Fibroblast of skin of right biceps (primary cell): ENCODE data around the gene MFSD11.
"Not testable (repeated sequence)": the region's sequence is repeated elsewhere in the genome, so short reads cannot be mapped to it uniquely, and the experiment has no call there.

Source experiments
- DNase-seq: peaks from one replicate; pipeline ENCODE4 v3.0.0-alpha.2; 2013

MFSD11 gene

GRCh38 chr17:76808326-76808725 is 70.4 kb downstream of the MFSD11 start:
- no peak for DNase-seq

GRCh38 chr17:76810956-76811355 is 73.0 kb downstream of the MFSD11 start:
- no peak for DNase-seq

- DNase-seq = no peak
Observed at GRCh38 chr17:76811834-76812233, 73.9 kb downstream of the MFSD11 start.

DNA sequence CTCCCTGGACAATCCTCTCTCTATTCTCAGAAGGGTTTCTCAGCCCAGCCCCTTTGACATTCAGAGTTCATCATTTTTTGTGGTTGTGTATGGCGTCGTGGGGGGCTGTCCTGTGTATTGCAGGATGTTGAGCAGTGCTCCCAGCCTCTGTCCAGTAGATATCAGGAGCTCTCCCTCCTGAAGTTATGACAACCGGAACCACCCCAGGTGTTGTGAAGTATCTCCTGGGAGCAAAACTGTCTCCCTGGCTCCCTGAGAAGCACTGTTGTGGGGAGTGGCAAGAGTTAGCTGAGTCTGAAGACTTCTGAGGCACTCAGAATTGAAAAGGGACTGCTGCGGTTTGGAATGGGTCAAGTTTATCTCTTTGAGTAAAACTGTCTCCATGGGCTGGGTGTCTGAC is 74.3 kb downstream of the MFSD11 start:
- no peak for DNase-seq

DNA sequence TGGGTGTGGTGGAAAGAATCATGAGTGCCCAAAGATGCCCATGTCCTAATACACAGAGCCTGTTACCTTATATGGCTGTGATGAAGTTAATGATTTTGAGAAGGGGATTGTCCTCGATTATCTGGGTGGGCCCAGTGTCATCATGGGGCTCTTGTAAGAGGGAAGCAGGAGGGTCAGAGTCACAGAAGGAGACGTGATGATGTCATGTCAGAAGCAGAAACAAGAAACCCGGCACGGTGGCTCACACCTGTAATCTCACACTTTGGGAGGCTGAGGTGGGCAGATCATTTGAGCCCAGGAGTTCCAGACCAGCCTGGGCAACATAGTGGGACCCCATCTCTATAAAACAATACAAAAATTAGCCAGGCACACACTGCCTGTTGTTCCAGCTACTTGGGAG is 75.0 kb downstream of the MFSD11 start:
- no peak for DNase-seq

DNA sequence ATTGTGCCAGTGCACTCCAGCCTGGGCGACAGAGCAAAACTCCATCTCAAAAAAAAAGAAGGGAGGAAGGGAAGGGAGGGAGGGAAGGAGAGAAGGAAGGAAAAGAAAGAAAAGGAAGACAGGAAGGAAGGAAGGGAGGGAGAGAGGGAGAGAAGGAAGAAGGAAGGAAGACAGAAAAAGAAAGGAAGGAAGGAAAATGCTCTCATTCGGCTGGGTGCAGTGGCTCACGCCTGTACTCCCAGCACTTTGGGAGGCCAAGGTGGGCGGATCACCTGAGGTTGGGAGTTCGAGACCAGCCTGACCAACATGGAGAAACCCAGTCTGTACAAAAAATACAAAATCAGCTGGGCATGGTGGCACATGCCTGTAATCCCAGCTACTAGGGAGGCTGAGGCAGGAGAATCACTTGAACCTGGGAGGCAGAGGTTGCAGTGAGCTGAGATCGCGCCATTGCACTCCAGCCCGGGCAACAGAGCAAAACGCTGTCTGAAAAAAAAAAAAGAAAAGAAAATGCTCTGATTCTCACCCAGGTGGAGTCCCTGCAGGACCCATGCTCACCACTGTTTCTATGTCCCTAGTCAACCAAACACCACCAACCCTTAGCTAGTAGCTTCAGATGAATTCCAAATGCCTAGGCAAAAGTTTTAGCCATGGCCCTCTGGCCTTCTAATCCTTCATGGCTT is 78.1 kb downstream of the MFSD11 start:
- DNase-seq = not testable (repeated sequence)

- DNase-seq = peak; percentile 39
Observed at GRCh38 chr17:76816590-76817135, 78.7 kb downstream of the MFSD11 start.

GRCh38 chr17:76820039-76820438 is 82.1 kb downstream of the MFSD11 start:
- no peak for DNase-seq

GRCh38 chr17:76820561-76820960 is 82.6 kb downstream of the MFSD11 start:
- DNase-seq = no peak

- no peak for DNase-seq
Observed at GRCh38 chr17:76822184-76822778, 84.4 kb downstream of the MFSD11 start.

DNA sequence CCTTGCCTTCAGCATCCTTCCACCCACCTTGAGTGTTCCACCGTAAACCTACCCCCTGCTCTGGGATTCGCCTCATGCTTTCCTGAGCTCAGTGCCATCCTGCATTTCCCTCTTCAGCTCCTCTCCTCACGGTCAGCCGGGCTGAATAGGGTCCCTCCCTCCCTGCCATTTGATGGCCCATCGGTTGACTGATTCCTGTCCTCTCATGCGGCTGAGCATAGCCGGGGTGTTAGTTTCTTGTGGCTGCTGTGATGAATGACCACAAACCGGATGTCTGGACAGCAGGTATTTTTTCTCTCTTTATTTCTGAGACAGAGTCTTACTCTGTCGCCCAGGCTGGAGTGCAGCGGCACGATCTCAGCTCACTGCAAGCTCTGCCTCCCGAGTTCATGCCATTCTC is 86.2 kb downstream of the MFSD11 start:
- DNase-seq = no peak

- no peak for DNase-seq
Observed at GRCh38 chr17:76826330-76827068, 88.6 kb downstream of the MFSD11 start.

GRCh38 chr17:76827736-76828135 is 89.8 kb downstream of the MFSD11 start:
- no peak for DNase-seq
